Fibroblast of lung (primary cell): ENCODE results near the gene RFX2. TPM values are rescaled to one million over a fixed set of nuclear protein-coding genes. Genes with fewer than 3 reads are reported as not detected.
A peak's percentile ranks its signal among the peaks of the same experiment; 100 is the strongest.

Experiments
- DNase-seq, 2 donors: peaks; one replicate each; pipeline versions ENCODE4 v3.0.0 to v3.0.0-alpha.2; 2010; ENCODE audit warnings: low read depth in 2 of 2
- H2AFZ ChIP-seq: 2 replicates; pipeline ENCODE4 v1.5.1; 2012; ENCODE audit warnings: low read length, control low read depth, inconsistent platforms
- H3K27ac ChIP-seq: 2 replicates; pipeline ENCODE4 v1.5.1; 2011; ENCODE audit warnings: low read length, control low read depth; ENCODE audit not compliant: insufficient read depth
- H3K27me3 ChIP-seq: 2 replicates; pipeline ENCODE4 v1.5.1; 2011; ENCODE audit warnings: mild to moderate bottlenecking, low read length; ENCODE audit not compliant: control insufficient read depth, insufficient read depth
- H3K36me3 ChIP-seq: 2 replicates; pipeline ENCODE4 v1.5.1; 2011; ENCODE audit warnings: low read length; ENCODE audit not compliant: control insufficient read depth, insufficient read depth
- H3K4me1 ChIP-seq: 2 replicates; pipeline ENCODE4 v1.5.1; 2011; ENCODE audit warnings: low read length; ENCODE audit not compliant: control insufficient read depth, insufficient read depth; ENCODE audit errors: extremely low read depth
- H3K4me2 ChIP-seq: 2 replicates; pipeline ENCODE4 v1.5.1; 2011; ENCODE audit warnings: low read length, control low read depth; ENCODE audit not compliant: insufficient read depth; ENCODE audit errors: extremely low read depth
- H3K4me3 ChIP-seq, 4 experiments: fragments of 200-600 bp in 1 of 4; sonication (generic) in 1 of 4; replicated peaks in 1 of 4; 2 replicates each; pipeline ENCODE4 v1.5.1; 2011 to 2016; ENCODE audit warnings: low read length in 4 of 4, low read depth in 3 of 4, mild to moderate bottlenecking in 3 of 4, control low read depth in 2 of 4, inconsistent platforms in 1 of 4, mixed read lengths in 1 of 4; ENCODE audit not compliant: insufficient read depth in 1 of 4; ENCODE audit errors: control extremely low read depth in 1 of 4
- H3K79me2 ChIP-seq: 2 replicates; pipeline ENCODE4 v1.5.1; 2012; ENCODE audit warnings: mild to moderate bottlenecking, low read length, inconsistent platforms; ENCODE audit not compliant: control insufficient read depth, insufficient read depth
- H3K9ac ChIP-seq: 2 replicates; pipeline ENCODE4 v1.5.1; 2011; ENCODE audit warnings: mild to moderate bottlenecking, low read length, control low read depth; ENCODE audit not compliant: insufficient read depth
- H3K9me3 ChIP-seq: 2 replicates; pipeline ENCODE4 v1.5.1; 2012; ENCODE audit warnings: low read depth, low read length; ENCODE audit not compliant: control insufficient read depth, insufficient read depth
- H4K20me1 ChIP-seq: 2 replicates; pipeline ENCODE4 v1.5.1; 2011; ENCODE audit warnings: low read length; ENCODE audit not compliant: control insufficient read depth, insufficient read depth; ENCODE audit errors: extremely low read depth
- CTCF ChIP-seq, 2 donors: IDR thresholded peaks in 1 of 2; conservative IDR thresholded peaks in 1 of 2; 1 replicate in 1 of 2; 2 replicates in 1 of 2; pipeline ENCODE4 v1.5.1; 2011 to 2012; ENCODE audit warnings: low read length in 2 of 2, control low read depth in 1 of 2, inconsistent platforms in 1 of 2, low read depth in 1 of 2, mild to moderate bottlenecking in 1 of 2
- EZH2 ChIP-seq: IDR thresholded peaks from 2 replicates; pipeline ENCODE4 v1.5.1; 2012; ENCODE audit warnings: low read length, control low read depth, mild to moderate bottlenecking; ENCODE audit errors: missing control alignments
- polyA plus RNA-seq, 2 donors: library from polyadenylated mRNA; depleted of rRNA in 1 of 2; stranded (reverse) in 1 of 2; unstranded in 1 of 2; fragments of >200 nt; gene quantifications; 2 replicates each; pipeline ENCODE4 v1.2.1, GENCODE V29; 2011 to 2012; ENCODE audit warnings: missing spikeins in 1 of 2
- total RNA-seq: library from RNA; depleted of rRNA; stranded (reverse); fragments of >200 nt; gene quantifications from 2 replicates; pipeline ENCODE4 v1.2.1, GENCODE V29; 2014

RFX2 gene
- total and polyA plus RNA-seq, 2 donors (not counting 1 experiment from before 2014, with no cell fraction given), result 2.5 to 9.6 TPM

DNA sequence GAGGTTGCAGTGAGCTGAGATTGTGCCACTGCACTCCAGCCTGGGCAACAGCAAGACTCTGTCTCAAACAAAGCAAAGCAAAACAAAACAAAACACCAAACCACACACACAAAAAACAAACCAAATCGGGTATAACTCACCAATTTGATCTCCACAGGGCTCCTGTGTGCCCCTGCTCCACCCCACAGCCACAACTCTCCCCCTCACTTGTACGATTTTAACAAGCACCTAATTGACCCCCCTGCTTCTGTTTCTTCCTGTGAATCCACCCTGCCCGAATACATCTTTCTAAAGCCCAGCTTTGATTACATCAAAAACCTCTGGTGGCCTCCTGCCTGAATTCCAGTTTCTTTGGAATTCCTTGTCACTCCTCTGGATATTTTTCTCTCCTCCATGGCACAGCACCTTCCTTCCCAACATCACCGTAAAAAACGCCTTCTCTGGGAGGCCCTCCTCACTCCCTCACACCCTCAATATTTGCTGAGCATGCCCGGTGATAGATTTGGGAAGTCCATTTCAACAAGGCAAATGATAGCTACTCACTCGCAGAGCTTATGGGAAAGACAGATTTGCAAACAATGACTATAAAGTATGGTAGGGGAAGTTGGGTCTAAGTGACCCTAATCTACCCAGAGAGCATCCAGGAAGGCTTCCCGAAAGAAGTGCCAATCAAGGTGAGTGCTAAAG is 120.8 kb downstream of the RFX2 start:
- Histone ChIP-seq H3K79me2 (no peaks in the 10 kb centered on the region), H3K27ac (no peak overlapping the region), H3K9me3 (no peaks in the 10 kb centered on the region), H3K27me3 (no peaks in the 10 kb centered on the region), H4K20me1 (no peaks in the 10 kb centered on the region), H3K4me1 (peaks cover 11% of the 10 kb centered on the region), H3K36me3 (no peaks in the 10 kb centered on the region), H2AFZ (no peak overlapping the region), H3K9ac (no peak overlapping the region), H3K4me2 (no peak overlapping the region), H3K4me3 (no peak overlapping the region)
- no peak for DNase-seq
- TF ChIP-seq EZH2, result no peak
- no peak for TF ChIP-seq CTCF (conservative IDR thresholded peaks at IDR 0.05 in 1 of 2, IDR thresholded peaks at IDR 0.05 in 1 of 2; ENCODE audit: low read depth in 1 of 2, low read length in 2 of 2)

DNA sequence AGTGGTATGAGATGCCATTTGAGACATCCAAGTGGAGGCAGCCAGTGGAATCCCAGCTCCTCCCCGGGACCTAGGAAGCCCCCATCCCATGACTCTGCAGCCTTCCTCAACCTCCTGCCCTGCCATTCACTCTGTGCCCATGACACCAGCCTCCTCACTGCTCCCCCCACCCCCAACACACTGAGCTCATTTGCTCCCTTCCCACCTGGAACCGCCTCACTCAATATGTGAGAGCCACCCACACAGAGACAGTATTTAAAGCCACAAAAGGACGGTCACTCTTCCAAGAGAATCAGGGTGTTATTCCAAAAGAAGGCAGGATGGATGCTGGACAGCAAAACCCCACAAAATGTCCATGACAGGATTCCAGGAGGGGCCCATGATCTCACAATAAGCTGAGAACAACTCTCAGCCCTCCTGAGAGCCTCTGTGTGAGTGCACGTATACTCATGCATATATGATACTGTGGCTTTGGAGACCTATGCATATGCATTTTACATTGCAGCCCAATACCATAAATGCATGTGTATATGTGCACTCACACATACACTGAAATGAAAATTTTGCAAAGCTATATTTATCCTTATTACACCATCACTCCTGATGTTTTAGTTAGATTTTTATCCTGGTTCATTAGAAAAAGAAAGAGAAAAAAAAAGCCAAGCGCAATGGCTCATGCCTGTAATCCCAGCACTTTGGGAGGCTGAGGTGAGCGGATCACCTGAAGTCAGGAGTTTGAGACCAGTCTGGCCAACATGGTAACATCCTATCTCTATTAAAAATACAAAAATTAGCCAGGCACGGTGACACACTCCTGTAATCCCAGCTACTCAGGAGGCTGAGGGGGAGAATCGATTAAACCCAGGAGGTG is 121.5 kb downstream of the RFX2 start:
- Histone ChIP-seq H3K27me3 (no peaks in the 10 kb centered on the region), H3K4me3 (no peak overlapping the region), H4K20me1 (no peaks in the 10 kb centered on the region), H2AFZ (no peak overlapping the region), H3K79me2 (no peaks in the 10 kb centered on the region), H3K4me2 (no peak overlapping the region), H3K9ac (no peak overlapping the region), H3K9me3 (no peaks in the 10 kb centered on the region), H3K36me3 (no peaks in the 10 kb centered on the region), H3K4me1 (peaks cover 10% of the 10 kb centered on the region), H3K27ac (no peak overlapping the region)
- DNase-seq, result peak in 1 of 2 donors; percentile 23
- TF ChIP-seq CTCF (conservative IDR thresholded peaks at IDR 0.05 in 1 of 2, IDR thresholded peaks at IDR 0.05 in 1 of 2; ENCODE audit: low read depth in 1 of 2, low read length in 2 of 2) (no peak), EZH2 (no peak)

- Histone ChIP-seq H3K9ac (no peak overlapping the region), H4K20me1 (no peaks in the 10 kb centered on the region)
- DNase-seq, result peak; percentile 62 to 81
These were observed 123.1 kb downstream of the RFX2 start for GRCh38 chr19:5987077-5987818.

More at GRCh38 chr19:5987077-5987818, 123.1 kb downstream of the RFX2 start:
- TF ChIP-seq EZH2, result no peak
- TF ChIP-seq CTCF (conservative IDR thresholded peaks at IDR 0.05 in 1 of 2, IDR thresholded peaks at IDR 0.05 in 1 of 2; ENCODE audit: low read depth in 1 of 2, low read length in 2 of 2), result peak; percentile 95 to 96
- no peaks in the 10 kb centered on the region for H3K27me3 ChIP-seq
- peaks cover 8% of the 10 kb centered on the region for H3K4me1 ChIP-seq
- H3K79me2 ChIP-seq, result no peaks in the 10 kb centered on the region
- H3K4me2 ChIP-seq, result peak overlapping the region; percentile 91
- H3K4me3 ChIP-seq, result peak overlapping the region; percentile 23 to 52 (median 46)
- no peak overlapping the region for H3K27ac ChIP-seq
- H2AFZ ChIP-seq, result peak overlapping the region; percentile 67
- H3K9me3 ChIP-seq, result no peaks in the 10 kb centered on the region
- no peaks in the 10 kb centered on the region for H3K36me3 ChIP-seq
